Hepatocyte (in vitro differentiated cells): ENCODE results near the gene BLOC1S5. TPM values are rescaled to one million over a fixed set of nuclear protein-coding genes. Genes with fewer than 3 reads are reported as not detected.

Experiments
- DNase-seq: peaks from one replicate; pipeline ENCODE4 v3.0.0-alpha.2; 2016; ENCODE audit warnings: low spot score
- H2AFZ ChIP-seq: fragments of 200-600 bp; sonication (generic); 2 replicates; pipeline ENCODE4 v1.6.0; 2016; ENCODE audit warnings: antibody characterized with exemption, mild to moderate bottlenecking
- H3K27ac ChIP-seq: fragments of 200-600 bp; sonication (generic); 2 replicates; pipeline ENCODE4 v1.5.1; 2016; ENCODE audit warnings: mild to moderate bottlenecking
- H3K27me3 ChIP-seq: fragments of 200-600 bp; sonication (generic); 2 replicates; pipeline ENCODE4 v1.6.1; 2016
- H3K36me3 ChIP-seq: fragments of 200-600 bp; sonication (generic); replicated peaks from 2 replicates; pipeline ENCODE4 v1.5.1; 2016; ENCODE audit warnings: low read depth; ENCODE audit not compliant: insufficient read depth
- H3K4me1 ChIP-seq: fragments of 200-600 bp; sonication (generic); 2 replicates; pipeline ENCODE4 v1.5.1; 2016; ENCODE audit warnings: mild to moderate bottlenecking, moderate library complexity; ENCODE audit not compliant: insufficient read depth
- H3K4me2 ChIP-seq: fragments of 200-600 bp; sonication (generic); 2 replicates; pipeline ENCODE4 v1.6.0; 2016
- H3K4me3 ChIP-seq: fragments of 200-600 bp; sonication (generic); 2 replicates; pipeline ENCODE4 v1.5.1; 2016; ENCODE audit warnings: mild to moderate bottlenecking
- H3K79me2 ChIP-seq: fragments of 200-600 bp; sonication (generic); 2 replicates; pipeline ENCODE4 v1.6.0; 2017; ENCODE audit warnings: mild to moderate bottlenecking
- H3K9me2 ChIP-seq: fragments of 200-600 bp; sonication (generic); replicated peaks from 2 replicates; pipeline ENCODE4 v1.6.0; 2017; ENCODE audit warnings: mild to moderate bottlenecking; ENCODE audit not compliant: insufficient read depth
- H3K9me3 ChIP-seq: fragments of 200-600 bp; sonication (generic); 2 replicates; pipeline ENCODE4 v1.5.1; 2016; ENCODE audit warnings: low read depth, mild to moderate bottlenecking
- H4K20me1 ChIP-seq: fragments of 200-600 bp; sonication (generic); 2 replicates; pipeline ENCODE4 v1.6.0; 2016; ENCODE audit warnings: mild to moderate bottlenecking; ENCODE audit not compliant: insufficient read depth, poor library complexity, severe bottlenecking
- CTCF ChIP-seq: fragments of 200-600 bp; sonication (generic); IDR thresholded peaks from 2 replicates; pipeline ENCODE4 v1.5.1; 2016; ENCODE audit warnings: antibody characterized with exemption, mild to moderate bottlenecking; ENCODE audit not compliant: poor library complexity
- EZH2 ChIP-seq: fragments of 200-600 bp; sonication (generic); IDR thresholded peaks from 2 replicates; pipeline ENCODE4 v1.6.1; 2016; ENCODE audit warnings: antibody characterized with exemption, mild to moderate bottlenecking, borderline replicate concordance
- EZH2phosphoT487 ChIP-seq: fragments of 200-600 bp; sonication (generic); IDR thresholded peaks from one replicate; pipeline ENCODE4 v1.6.1; 2018; ENCODE audit warnings: antibody characterized with exemption, mild to moderate bottlenecking, low read depth, moderate library complexity; ENCODE audit not compliant: unreplicated experiment, severe bottlenecking
- WGBS: methylation state at CpG from one replicate; pipeline ENCODE4 v1.1.6; 2016; ENCODE audit warnings: low lambda C conversion rate; ENCODE audit errors: missing lambda C conversion rate; 5-methylcytosine and 5-hydroxymethylcytosine counted together
- polyA plus RNA-seq: library from polyadenylated mRNA; unstranded; fragments of >200 nt; fragmentation: Nextera tagmentation; extraction: Ambion mirVana; gene quantifications from 2 replicates; pipeline ENCODE4 v1.2.1, GENCODE V29; 2016
- total RNA-seq: library from RNA; depleted of rRNA; stranded (reverse); fragments of >200 nt; gene quantifications from 2 replicates; pipeline ENCODE4 v1.2.3, GENCODE V29; 2014

Gene BLOC1S5
- total and polyA plus RNA-seq, 2 experiments from 2014 or later: 9.9 to 17.6 TPM

GRCh38 chr6:8030920-8031319 lies 33.3 kb downstream of the BLOC1S5 start:
- Histone ChIP-seq H3K4me2 (no peak overlapping the region), H3K36me3 (no peaks in the 10 kb centered on the region), H4K20me1 (no peaks in the 10 kb centered on the region), H3K27me3 (no peaks in the 10 kb centered on the region), H3K9me3 (no peaks in the 10 kb centered on the region), H3K9me2 (no peaks in the 10 kb centered on the region), H3K4me3 (no peak overlapping the region), H3K4me1 (no peaks in the 10 kb centered on the region), H3K27ac (no peak overlapping the region), H2AFZ (no peak overlapping the region), H3K79me2 (peaks cover 40% of the 10 kb centered on the region)
- no peak for DNase-seq
- TF ChIP-seq EZH2phosphoT487 (no peak), CTCF (no peak), EZH2 (no peak)
- WGBS: 95% methylated on average over 5 of the region's 5 CpGs

- H2AFZ ChIP-seq: no peak overlapping the region
- H3K36me3 ChIP-seq: no peaks in the 10 kb centered on the region
- H3K79me2 ChIP-seq: peaks cover 38% of the 10 kb centered on the region
- no peaks in the 10 kb centered on the region for H3K4me1 ChIP-seq
- 61% methylated on average over 6 of the region's 6 CpGs for WGBS
- H3K27me3 ChIP-seq: no peaks in the 10 kb centered on the region
- no peaks in the 10 kb centered on the region for H4K20me1 ChIP-seq
- DNase-seq: no peak
- no peaks in the 10 kb centered on the region for H3K9me3 ChIP-seq
- H3K27ac ChIP-seq: no peak overlapping the region
- H3K4me2 ChIP-seq: no peak overlapping the region
- no peak overlapping the region for H3K4me3 ChIP-seq
- H3K9me2 ChIP-seq: no peaks in the 10 kb centered on the region
- TF ChIP-seq EZH2 (no peak), CTCF (no peak), EZH2phosphoT487 (no peak)
Measured at GRCh38 chr6:8029243-8029870, 34.8 kb downstream of the BLOC1S5 start.

GRCh38 chr6:8027965-8028651 lies 36.1 kb downstream of the BLOC1S5 start:
- no peak overlapping the region for H2AFZ ChIP-seq
- no peaks in the 10 kb centered on the region for H3K4me1 ChIP-seq
- no peaks in the 10 kb centered on the region for H3K36me3 ChIP-seq
- DNase-seq: no peak
- no peak overlapping the region for H3K27ac ChIP-seq
- TF ChIP-seq EZH2phosphoT487 (no peak), EZH2 (no peak), CTCF (no peak)
- no peak overlapping the region for H3K4me2 ChIP-seq
- no peaks in the 10 kb centered on the region for H3K9me3 ChIP-seq
- H3K4me3 ChIP-seq: no peak overlapping the region
- no peaks in the 10 kb centered on the region for H3K27me3 ChIP-seq
- H3K79me2 ChIP-seq: peaks cover 35% of the 10 kb centered on the region
- WGBS: 71% methylated on average over 2 of the region's 2 CpGs
- H4K20me1 ChIP-seq: no peaks in the 10 kb centered on the region
- no peaks in the 10 kb centered on the region for H3K9me2 ChIP-seq
